Esophagus muscularis mucosa (tissue), 4 donors: ENCODE data around the gene COL5A1. TPM values are rescaled to one million over a fixed set of nuclear protein-coding genes. Genes with fewer than 3 reads are reported as not detected.

Source experiments
- DNase-seq: peaks from one replicate; pipeline ENCODE4 v3.0.0-alpha.2; 2017; ENCODE audit errors: extremely low spot score
- H3K27ac ChIP-seq, 4 donors: fragments of 200-600 bp; sonication (generic); replicated peaks in 1 of 4; 1 replicate in 3 of 4; 2 replicates in 1 of 4; pipeline ENCODE4 v1.5.1; 2016 to 2019; ENCODE audit warnings: mild to moderate bottlenecking in 1 of 4
- H3K27me3 ChIP-seq, 4 donors: fragments of 200-600 bp; sonication (generic); one replicate each; pipeline versions ENCODE4 v1.5.1 to v1.6.0; 2016 to 2019
- H3K36me3 ChIP-seq, 4 donors: fragments of 200-600 bp; sonication (generic); one replicate each; pipeline ENCODE4 v1.5.1; 2016 to 2019
- H3K4me1 ChIP-seq, 4 donors: fragments of 200-600 bp; sonication (generic); one replicate each; pipeline ENCODE4 v1.5.1; 2016 to 2019
- H3K4me3 ChIP-seq, 4 donors: fragments of 200-600 bp; sonication (generic); 1 replicate in 2 of 4; 2 replicates in 2 of 4; pipeline ENCODE4 v1.5.1; 2016 to 2019; ENCODE audit warnings: mild to moderate bottlenecking in 4 of 4, moderate library complexity in 1 of 4
- H3K9me3 ChIP-seq, 4 donors: fragments of 200-600 bp; sonication (generic); 1 replicate in 3 of 4; 2 replicates in 1 of 4; pipeline ENCODE4 v1.5.1; 2016 to 2019
- CTCF ChIP-seq, 3 experiments: fragments of 200-600 bp in 2 of 3; fragments of 450-650 bp in 1 of 3; sonication (generic) in 2 of 3; IDR thresholded peaks; one replicate each; pipeline ENCODE4 v1.5.1; 2017 to 2019; ENCODE audit warnings: antibody characterized with exemption in 3 of 3, mild to moderate bottlenecking in 2 of 3, moderate library complexity in 1 of 3
- EP300 ChIP-seq: sonication (generic); formaldehyde crosslinking; IDR thresholded peaks from one replicate; pipeline ENCODE4 v1.6.1; 2017; ENCODE audit warnings: antibody characterized with exemption
- POLR2A ChIP-seq: fragments of 450-650 bp; IDR thresholded peaks from one replicate; pipeline ENCODE4 v1.6.1; 2017; ENCODE audit warnings: antibody characterized with exemption, moderate library complexity, mild to moderate bottlenecking, low read depth
- POLR2AphosphoS5 ChIP-seq, 2 donors: sonication (generic); formaldehyde crosslinking; IDR thresholded peaks; one replicate each; pipeline ENCODE4 v1.6.1; 2017; ENCODE audit warnings: antibody characterized with exemption in 2 of 2
- WGBS: methylation state at CpG from one replicate; pipeline ENCODE4 v1.1.5; 2018; 5-methylcytosine and 5-hydroxymethylcytosine counted together
- intact Hi-C: fragments of 100-400 bp; cut with DNase I; formaldehyde crosslinking; loops from one replicate; pipeline ENCODE4 v1.15.1; 2023
- total RNA-seq, 4 donors: library from RNA; depleted of rRNA; stranded (reverse); fragments of >200 nt; gene quantifications; one replicate each; pipeline versions ENCODE4 v1.1.0 to v1.2.1, GENCODE V29; 2016

COL5A1 gene
- total RNA-seq, 4 donors from 2014 or later, result 36.0 to 89.5 (median 56.4) TPM

GRCh38 chr9:134696433-134696832, 54.8 kb downstream of the COL5A1 start:
- H3K9me3 ChIP-seq, result no peaks in the 10 kb centered on the region
- DNase-seq, result no peak
- peaks cover 10 to 39% (median 26%) of the 10 kb centered on the region in 4 donors for H3K36me3 ChIP-seq
- peak overlapping the region in 1 of 4 donors; percentile 4 for H3K27ac ChIP-seq
- H3K4me3 ChIP-seq, result no peak overlapping the region
- peaks cover 5 to 49% (median 32%) of the 10 kb centered on the region in 4 donors for H3K4me1 ChIP-seq
- TF ChIP-seq CTCF (IDR thresholded peaks at IDR 0.05), result no peak
- no peak for TF ChIP-seq POLR2A
- WGBS, result 82% methylated on average over 8 of the region's 8 CpGs
- H3K27me3 ChIP-seq, result no peaks in the 10 kb centered on the region
- intact Hi-C loops, result no loop called here

- WGBS, result 72% methylated on average over 2 of the region's 5 CpGs
These were observed 56.5 kb downstream of the COL5A1 start for GRCh38 chr9:134698111-134698510.

GRCh38 chr9:134698587-134699342, 57.2 kb downstream of the COL5A1 start:
- intact Hi-C loops, result loop anchor here (1.0 kb wide), 1 partner anchor 40 kb away; no protein-coding TSS in a partner anchor
- Histone ChIP-seq H3K36me3 (peaks cover 16 to 32% (median 25%) of the 10 kb centered on the region in 4 donors), H3K27me3 (no peaks in the 10 kb centered on the region), H3K9me3 (no peaks in the 10 kb centered on the region), H3K4me3 (no peak overlapping the region), H3K4me1 (peaks cover 5 to 57% (median 40%) of the 10 kb centered on the region in 4 donors), H3K27ac (peak overlapping the region; percentile 15 to 43 (median 32))
- no peak for DNase-seq
- TF ChIP-seq CTCF (IDR thresholded peaks at IDR 0.05) (peak; percentile 91 to 97 (median 96)), POLR2A (no peak)
- 53% methylated on average over 8 of the region's 19 CpGs for WGBS

More at GRCh38 chr9:134698111-134698510, 56.5 kb downstream of the COL5A1 start:
- H3K36me3 ChIP-seq, result peaks cover 16 to 39% (median 28%) of the 10 kb centered on the region in 4 donors
- DNase-seq, result no peak
- TF ChIP-seq CTCF (IDR thresholded peaks at IDR 0.05), result no peak
- no peak for TF ChIP-seq POLR2AphosphoS5 (IDR thresholded peaks at IDR 0.05)
- no peak for TF ChIP-seq EP300
- no peak for TF ChIP-seq POLR2A
- H3K27me3 ChIP-seq, result no peaks in the 10 kb centered on the region
- H3K4me1 ChIP-seq, result peaks cover 5 to 53% (median 38%) of the 10 kb centered on the region in 4 donors
- intact Hi-C loops, result loop anchor here (1.0 kb wide), 1 partner anchor 40 kb away; no protein-coding TSS in a partner anchor
- no peaks in the 10 kb centered on the region for H3K9me3 ChIP-seq
- no peak overlapping the region for H3K4me3 ChIP-seq
- H3K27ac ChIP-seq, result peak overlapping the region in 2 of 4 donors; percentile 10 to 22

GRCh38 chr9:134699343-134699740, 57.7 kb downstream of the COL5A1 start:
- Histone ChIP-seq H3K27ac (peak overlapping the region in 3 of 4 donors; percentile 15 to 41 (median 19)), H3K4me1 (peaks cover 7 to 62% (median 45%) of the 10 kb centered on the region in 4 donors), H3K27me3 (no peaks in the 10 kb centered on the region), H3K4me3 (no peak overlapping the region), H3K9me3 (no peaks in the 10 kb centered on the region), H3K36me3 (peaks cover 16 to 31% (median 23%) of the 10 kb centered on the region in 4 donors)
- intact Hi-C loops, result no loop called here
- 56% methylated on average over 6 of the region's 6 CpGs for WGBS
- TF ChIP-seq CTCF (IDR thresholded peaks at IDR 0.05) (no peak), EP300 (no peak), POLR2AphosphoS5 (IDR thresholded peaks at IDR 0.05) (no peak), POLR2A (no peak)
- no peak for DNase-seq
